ENCODE data around the gene CDH4.

The CDH4 gene

GRCh38 chr20:61817575-61817974 is 565.5 kb downstream of the CDH4 start:
- no peak for DNase-seq (ENCODE audit: low read depth in 2 of 2)

- DNase-seq (ENCODE audit: low read depth in 2 of 2), result no peak
These were observed 566.9 kb downstream of the CDH4 start for GRCh38 chr20:61818746-61819573.

- no peak for DNase-seq (ENCODE audit: low read depth in 2 of 2)
These were observed 567.4 kb downstream of the CDH4 start for GRCh38 chr20:61819574-61819846.

GRCh38 chr20:61819921-61820825 is 568.1 kb downstream of the CDH4 start:
- DNase-seq (ENCODE audit: low read depth in 2 of 2), result no peak

GRCh38 chr20:61821735-61822134 is 569.7 kb downstream of the CDH4 start:
- no peak for DNase-seq (ENCODE audit: low read depth in 2 of 2)

GRCh38 chr20:61822396-61822795 is 570.3 kb downstream of the CDH4 start:
- no peak for DNase-seq (ENCODE audit: low read depth in 2 of 2)

GRCh38 chr20:61823242-61823641 is 571.2 kb downstream of the CDH4 start:
- no peak for DNase-seq (ENCODE audit: low read depth in 2 of 2)

- DNase-seq (ENCODE audit: low read depth in 2 of 2), result no peak
These were observed 576.8 kb downstream of the CDH4 start for GRCh38 chr20:61828891-61829290.

GRCh38 chr20:61829526-61829925 is 577.5 kb downstream of the CDH4 start:
- no peak for DNase-seq (ENCODE audit: low read depth in 2 of 2)

- DNase-seq (ENCODE audit: low read depth in 2 of 2), result no peak
These were observed 578.3 kb downstream of the CDH4 start for GRCh38 chr20:61830241-61830930.

GRCh38 chr20:61830991-61831390 is 578.9 kb downstream of the CDH4 start:
- DNase-seq (ENCODE audit: low read depth in 2 of 2), result no peak

GRCh38 chr20:61832181-61832580 is 580.1 kb downstream of the CDH4 start:
- DNase-seq (ENCODE audit: low read depth in 2 of 2), result no peak

GRCh38 chr20:61833807-61834610 is 581.9 kb downstream of the CDH4 start:
- DNase-seq (ENCODE audit: low read depth in 2 of 2), result no peak

- no peak for DNase-seq (ENCODE audit: low read depth in 2 of 2)
These were observed 583.2 kb downstream of the CDH4 start for GRCh38 chr20:61835301-61835700.

GRCh38 chr20:61835791-61836350 is 583.8 kb downstream of the CDH4 start:
- no peak for DNase-seq (ENCODE audit: low read depth in 2 of 2)

- no peak for DNase-seq (ENCODE audit: low read depth in 2 of 2)
These were observed 585.1 kb downstream of the CDH4 start for GRCh38 chr20:61837200-61837599.

- no peak for DNase-seq (ENCODE audit: low read depth in 2 of 2)
These were observed 587.3 kb downstream of the CDH4 start for GRCh38 chr20:61839223-61839911.

- DNase-seq (ENCODE audit: low read depth in 2 of 2), result no peak
These were observed 588.1 kb downstream of the CDH4 start for GRCh38 chr20:61839912-61840778.

GRCh38 chr20:61840779-61841455 is 588.9 kb downstream of the CDH4 start:
- DNase-seq (ENCODE audit: low read depth in 2 of 2), result no peak
